ENCODE results near the gene CELSR2. TPM values are rescaled to one million over a fixed set of nuclear protein-coding genes. Genes with fewer than 3 reads are reported as not detected.

CELSR2 gene
- total RNA-seq, 1 experiment from 2014 or later: 4.2 TPM

DNA sequence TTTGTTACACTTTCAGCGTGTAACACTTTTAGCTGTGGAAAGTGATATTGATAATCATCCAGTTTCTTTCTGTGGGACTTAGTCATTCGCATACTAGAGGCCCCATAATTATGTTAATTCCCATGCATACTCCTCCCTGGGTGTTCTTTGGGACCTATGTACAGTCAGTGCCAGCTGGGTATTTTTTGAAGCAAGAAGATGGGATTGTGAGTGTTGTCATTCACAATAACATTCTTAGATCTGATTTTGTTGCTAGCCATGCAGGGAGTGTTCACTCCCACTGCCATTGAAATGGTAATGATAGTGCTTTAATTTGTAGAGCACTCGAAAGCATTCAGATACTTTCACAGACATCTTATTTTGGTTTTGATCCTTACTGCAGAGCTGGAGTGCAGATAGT is 24.0 kb upstream of the CELSR2 start:
- in situ Hi-C loops (cut with HindIII; ENCODE audit: low sequenced_read_pairs): no loop called here
- no peak for DNase-seq (ENCODE audit: low spot score)

DNA sequence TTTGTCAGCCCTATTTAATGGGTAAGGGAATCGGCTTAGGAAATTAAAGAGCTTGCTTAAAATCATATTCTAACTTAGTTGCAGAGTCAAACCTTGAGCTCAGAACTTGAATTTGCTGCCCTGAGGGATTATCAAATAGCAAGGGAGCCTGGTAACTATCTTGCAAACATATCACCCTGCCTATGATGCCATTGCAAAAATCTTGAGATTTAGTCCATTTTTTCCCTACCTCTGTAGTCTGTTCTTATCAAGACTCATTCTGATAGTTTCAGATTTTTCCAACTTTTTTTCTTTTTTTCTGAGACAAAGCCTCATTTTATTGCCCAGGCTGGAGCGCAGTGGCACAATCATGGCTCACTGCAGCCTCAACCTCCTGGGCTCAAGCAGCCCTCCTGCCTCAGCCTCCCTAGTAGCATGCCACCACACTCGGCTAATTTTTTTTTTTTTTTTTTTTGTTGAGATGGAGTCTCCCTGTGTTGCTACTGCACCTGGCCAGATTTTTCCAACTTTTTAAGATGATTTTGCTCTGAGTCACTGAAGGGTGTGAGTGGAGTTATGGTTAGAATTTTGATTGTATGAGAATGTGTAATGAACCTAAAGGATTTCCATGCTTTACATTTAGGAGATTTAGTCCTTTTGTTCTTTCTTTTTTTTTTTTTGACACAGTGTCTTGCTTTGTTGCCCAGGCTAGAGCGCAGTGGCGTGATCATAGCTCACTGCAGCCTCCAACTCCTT is 23.5 kb upstream of the CELSR2 start:
- in situ Hi-C loops (cut with HindIII; ENCODE audit: low sequenced_read_pairs): no loop called here
- no peak for DNase-seq (ENCODE audit: low spot score)

DNA sequence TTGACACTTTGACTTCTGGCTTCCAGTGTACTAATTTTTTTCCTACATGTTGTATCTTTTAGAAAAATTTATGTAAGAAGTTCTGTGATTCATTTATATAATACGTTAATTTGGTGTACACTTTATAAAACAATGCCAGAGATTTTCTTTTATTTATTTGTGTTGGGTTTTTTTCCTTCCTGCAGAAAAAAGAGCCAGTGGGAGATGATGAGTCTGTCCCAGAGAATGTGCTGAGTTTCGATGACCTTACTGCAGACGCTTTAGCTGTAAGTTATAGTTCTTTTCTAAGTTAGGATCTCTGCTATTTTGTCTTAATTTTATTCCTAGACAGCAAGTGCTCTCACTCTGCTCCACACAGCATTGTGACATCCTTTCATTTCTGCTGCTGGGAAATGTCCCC is 21.2 kb upstream of the CELSR2 start:
- DNase-seq (ENCODE audit: low spot score): no peak
- in situ Hi-C loops (cut with HindIII; ENCODE audit: low sequenced_read_pairs): no loop called here

DNA sequence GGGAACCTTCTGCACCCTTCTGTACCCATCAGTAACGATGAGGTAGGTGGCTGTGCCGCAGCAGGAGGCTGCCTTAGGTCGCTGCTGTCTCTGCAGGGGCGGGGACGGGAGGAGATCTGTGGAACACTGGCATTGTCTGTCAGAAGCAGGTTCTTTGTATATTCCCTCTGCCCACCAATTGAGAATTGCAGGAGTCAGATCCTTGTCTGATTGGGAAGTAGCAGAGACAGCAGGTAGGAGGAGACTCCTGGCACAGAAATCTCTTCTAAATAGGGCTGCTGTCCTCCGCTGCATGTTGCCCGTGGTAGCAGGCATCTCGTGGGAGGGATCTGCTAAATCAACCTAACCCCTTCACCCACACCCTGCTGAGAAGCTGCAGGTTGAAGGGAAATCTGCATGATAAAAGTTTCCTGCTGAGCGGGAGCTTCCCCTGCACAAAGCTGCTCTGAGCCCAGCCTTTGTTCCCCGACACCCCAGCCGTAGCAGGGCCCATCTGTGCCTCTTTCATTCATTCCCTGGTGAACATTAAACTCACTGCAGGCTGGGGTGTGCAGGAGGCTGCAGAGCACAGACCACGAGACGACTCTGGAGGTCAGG is 19.7 kb upstream of the CELSR2 start:
- DNase-seq (ENCODE audit: low spot score): no peak

DNA sequence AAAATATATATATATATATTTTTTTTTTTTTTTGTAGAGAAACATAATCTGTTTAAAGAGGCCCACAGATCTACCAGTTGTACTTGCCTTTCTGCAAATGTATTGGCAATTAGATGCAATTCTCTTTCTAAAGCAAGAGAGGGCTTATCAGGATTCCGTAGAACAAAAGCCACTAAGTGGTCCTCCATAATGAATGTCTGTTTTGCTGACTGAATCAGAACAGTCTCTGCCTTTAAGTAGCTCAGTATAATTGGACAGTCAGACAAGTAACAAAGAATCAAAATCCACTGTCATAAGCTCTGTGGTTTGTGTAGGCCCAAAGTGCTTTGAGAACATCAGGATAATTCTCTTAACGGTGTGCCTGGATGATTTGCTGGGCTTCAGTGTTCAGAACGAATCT is 18.3 kb upstream of the CELSR2 start:
- in situ Hi-C loops (cut with HindIII; ENCODE audit: low sequenced_read_pairs): no loop called here

More for the DNA sequence above, 19.7 kb upstream of the CELSR2 start:
- in situ Hi-C loops (cut with HindIII; ENCODE audit: low sequenced_read_pairs): no loop called here

DNA sequence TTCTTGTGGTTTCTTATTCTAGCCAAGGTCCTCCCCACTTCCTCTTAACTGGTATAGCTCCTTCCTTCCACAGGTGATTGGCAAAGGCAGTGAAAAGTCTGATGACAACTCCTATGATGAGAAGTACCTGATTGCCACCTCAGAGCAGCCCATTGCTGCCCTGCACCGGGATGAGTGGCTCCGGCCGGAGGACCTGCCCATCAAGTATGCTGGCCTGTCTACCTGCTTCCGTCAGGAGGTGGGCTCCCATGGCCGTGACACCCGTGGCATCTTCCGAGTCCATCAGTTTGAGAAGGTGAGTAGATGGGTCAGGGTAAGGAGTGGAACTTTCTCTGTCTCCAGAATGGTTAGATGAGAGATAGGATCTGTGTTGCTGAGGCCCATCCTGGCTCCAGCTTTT is 14.2 kb upstream of the CELSR2 start:
- DNase-seq (ENCODE audit: low spot score): no peak
- in situ Hi-C loops (cut with HindIII; ENCODE audit: low sequenced_read_pairs): no loop called here

More for the DNA sequence above, 18.3 kb upstream of the CELSR2 start:
- DNase-seq (ENCODE audit: low spot score): no peak

DNA sequence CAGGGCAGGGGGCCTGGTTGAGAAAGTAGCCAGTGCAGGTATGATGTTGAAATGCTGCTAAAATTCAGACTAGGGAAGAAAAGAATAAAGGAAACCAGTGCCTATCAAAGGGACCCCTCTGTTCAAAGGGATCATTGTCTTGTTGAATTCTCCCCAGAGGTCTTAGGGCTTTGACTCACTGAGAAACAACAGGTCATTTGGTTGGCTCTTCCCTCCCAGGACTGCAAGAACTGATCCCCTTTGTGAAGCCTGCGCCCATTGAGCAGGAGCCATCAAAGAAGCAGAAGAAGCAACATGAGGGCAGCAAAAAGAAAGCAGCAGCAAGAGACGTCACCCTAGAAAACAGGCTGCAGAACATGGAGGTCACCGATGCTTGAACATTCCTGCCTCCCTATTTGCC is 11.8 kb upstream of the CELSR2 start:
- in situ Hi-C loops (cut with HindIII; ENCODE audit: low sequenced_read_pairs): no loop called here
- no peak for DNase-seq (ENCODE audit: low spot score)

DNA sequence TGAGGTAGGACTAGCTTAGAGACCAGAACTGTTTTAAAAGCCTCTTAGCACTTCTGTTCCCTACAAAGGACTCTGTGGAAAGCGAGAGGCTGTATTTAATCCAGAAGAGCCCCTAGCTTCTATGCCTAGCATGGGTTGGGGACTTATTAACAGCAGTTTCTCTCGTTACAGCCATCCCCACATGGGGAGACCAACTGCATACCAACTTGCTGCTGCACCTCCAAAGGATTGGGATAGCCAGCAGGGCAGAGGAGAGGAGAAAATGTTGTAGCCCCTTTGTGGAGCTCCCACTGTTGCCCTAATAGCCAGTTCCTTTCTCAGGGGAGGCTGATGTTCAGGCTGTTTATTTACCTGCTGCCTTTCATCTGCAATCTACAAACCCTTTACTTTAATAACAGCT is 11.0 kb upstream of the CELSR2 start:
- in situ Hi-C loops (cut with HindIII; ENCODE audit: low sequenced_read_pairs): no loop called here
- no peak for DNase-seq (ENCODE audit: low spot score)

DNA sequence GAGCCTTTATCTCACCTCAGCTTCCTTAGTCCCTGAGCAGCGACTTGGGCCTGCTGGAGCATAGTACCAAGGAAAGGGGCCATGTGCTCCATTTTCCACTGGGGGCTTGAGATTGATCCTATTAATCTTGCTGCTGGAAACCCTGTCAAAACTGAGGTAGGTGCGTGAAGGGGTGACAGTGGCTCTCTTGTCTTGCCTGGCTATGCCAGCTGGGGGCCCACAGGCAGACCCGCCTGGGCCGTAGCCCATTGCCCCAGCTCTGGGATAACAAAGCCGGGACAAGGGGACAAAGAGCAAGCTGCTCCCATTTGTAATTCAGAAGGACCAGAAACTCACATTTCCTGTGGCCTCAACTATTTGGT is 10.3 kb upstream of the CELSR2 start:
- in situ Hi-C loops (cut with HindIII; ENCODE audit: low sequenced_read_pairs): no loop called here

DNA sequence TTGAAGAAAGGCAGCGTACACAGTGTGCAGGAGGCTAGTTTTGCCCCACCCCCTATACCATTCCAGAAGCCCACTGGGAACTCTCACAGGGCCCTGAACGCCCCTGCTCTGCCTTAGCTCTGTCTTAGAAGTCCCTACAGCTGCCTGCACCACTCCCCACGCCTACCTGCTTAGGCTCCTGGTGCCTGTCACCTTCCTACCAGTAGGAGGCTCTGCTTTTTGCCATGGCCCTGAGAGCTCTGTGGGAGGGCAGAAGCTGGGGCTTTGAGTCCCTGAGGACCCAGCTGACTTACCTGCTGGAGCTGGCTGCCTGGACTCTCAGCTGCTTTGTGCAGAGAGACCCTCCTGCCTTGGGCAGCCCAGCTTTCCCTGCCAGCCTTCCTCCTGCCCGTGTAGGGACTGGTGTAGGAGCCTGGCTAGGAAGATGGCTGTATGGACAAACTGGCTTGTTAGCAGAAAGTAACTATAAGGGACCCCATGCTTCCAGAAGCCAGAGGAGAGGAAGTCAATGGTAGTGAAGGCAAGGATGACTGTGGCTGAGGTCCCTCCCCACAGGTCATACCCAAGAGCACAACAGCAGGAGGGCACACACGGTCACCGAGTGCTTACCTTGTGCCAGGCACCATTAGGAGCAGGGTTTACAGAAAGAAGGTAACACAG is 9.8 kb upstream of the CELSR2 start:
- DNase-seq (ENCODE audit: low spot score): peak; percentile 43

More for the DNA sequence above, 10.3 kb upstream of the CELSR2 start:
- no peak for DNase-seq (ENCODE audit: low spot score)

DNA sequence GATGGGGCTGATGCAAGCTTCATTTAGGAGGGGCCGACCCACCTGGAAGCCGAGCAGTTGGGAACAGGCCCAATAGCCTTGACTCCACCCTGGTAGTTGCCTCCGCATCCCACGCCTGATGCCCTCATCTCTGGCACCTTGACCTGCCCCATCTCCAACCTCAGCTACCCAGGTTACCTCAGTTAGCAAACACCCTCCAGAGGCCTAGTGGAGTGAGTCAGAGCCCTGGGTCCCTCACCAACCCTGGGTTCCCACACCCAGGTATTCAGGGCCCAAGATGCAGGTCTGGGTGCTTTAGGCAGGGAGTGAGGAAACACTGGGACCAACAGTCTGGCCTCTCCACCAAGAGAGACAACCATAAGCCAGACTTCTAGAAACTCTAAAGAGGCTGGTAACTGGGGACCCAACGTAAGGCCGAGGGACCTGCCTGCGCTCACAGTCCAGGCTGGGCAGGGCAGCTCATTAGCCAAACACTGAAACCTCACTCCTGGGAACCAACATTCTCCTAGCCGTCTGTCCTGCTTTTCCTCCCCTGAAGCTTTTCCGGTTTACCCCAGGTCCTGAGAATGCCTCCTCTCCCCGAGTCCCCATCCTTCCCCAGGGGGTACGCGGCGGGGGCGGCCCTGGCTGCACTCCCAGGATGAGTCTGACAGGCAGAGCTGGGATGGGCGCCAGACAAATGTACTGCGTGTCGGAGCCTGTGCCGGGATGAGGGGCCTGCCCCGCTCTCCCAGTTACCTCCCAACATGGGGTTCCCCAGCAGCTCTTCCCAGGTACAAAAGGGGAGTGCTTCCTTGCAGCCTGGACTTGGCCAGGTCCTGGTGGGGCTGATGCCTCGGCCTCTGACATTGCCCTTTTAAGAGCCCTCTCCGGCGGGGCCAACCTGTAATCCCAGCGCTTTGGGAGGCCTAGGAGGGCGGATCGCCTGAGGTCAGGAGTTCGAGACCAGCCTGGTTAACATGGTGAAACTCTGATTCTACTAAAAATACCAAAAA is 8.9 kb upstream of the CELSR2 start:
- peak; percentile 63 for DNase-seq (ENCODE audit: low spot score)

More for the DNA sequence above, 9.8 kb upstream of the CELSR2 start:
- in situ Hi-C loops (cut with HindIII; ENCODE audit: low sequenced_read_pairs): no loop called here

DNA sequence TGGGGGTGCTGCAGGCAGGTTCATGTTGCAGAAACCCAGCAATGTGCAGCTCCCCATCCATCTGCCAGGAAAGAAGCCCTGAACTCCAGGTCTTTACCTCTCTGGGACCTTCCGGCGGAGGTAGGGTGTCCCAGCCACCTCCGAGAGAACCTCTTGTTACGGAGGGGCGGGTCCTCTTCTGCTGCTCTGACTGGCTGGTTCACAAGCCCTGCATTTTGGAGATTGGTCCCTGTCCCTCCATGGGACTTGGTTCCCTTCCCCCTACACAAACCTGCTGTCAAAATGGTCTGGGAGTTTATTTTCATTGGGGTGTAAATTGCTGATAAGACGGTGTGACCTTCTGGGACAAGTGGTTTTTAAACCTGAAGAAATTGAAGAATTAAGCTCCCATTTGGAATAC is 8.0 kb upstream of the CELSR2 start:
- DNase-seq (ENCODE audit: low spot score): peak; percentile 44
- in situ Hi-C loops (cut with HindIII; ENCODE audit: low sequenced_read_pairs): no loop called here

More for the DNA sequence above, 8.9 kb upstream of the CELSR2 start:
- in situ Hi-C loops (cut with HindIII; ENCODE audit: low sequenced_read_pairs): no loop called here

DNA sequence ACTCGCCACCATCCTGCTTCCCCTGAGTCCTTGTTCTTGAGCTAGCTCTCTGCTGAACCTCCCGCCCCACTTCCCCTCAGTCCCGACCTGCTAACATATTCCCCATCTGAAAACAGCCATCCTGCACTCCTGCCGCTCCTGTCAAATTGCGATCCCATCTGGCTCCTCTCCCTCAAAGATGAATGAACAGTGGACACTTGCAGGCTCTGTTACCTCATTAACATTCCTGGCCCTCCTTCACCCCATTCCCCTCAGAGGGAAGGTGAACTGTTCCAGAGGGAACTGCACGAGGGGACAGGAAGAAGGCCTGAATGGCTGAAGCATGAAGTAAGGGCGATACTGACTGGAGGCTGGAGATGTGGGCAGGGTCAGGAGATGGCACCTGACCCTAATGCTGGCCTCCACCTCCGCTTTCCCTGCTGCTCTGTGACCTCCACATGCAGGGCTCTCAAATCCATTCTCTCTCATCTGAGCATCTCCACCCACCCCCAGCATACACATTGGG is 7.4 kb upstream of the CELSR2 start:
- in situ Hi-C loops (cut with HindIII; ENCODE audit: low sequenced_read_pairs): no loop called here
- DNase-seq (ENCODE audit: low spot score): peak; percentile 77

DNA sequence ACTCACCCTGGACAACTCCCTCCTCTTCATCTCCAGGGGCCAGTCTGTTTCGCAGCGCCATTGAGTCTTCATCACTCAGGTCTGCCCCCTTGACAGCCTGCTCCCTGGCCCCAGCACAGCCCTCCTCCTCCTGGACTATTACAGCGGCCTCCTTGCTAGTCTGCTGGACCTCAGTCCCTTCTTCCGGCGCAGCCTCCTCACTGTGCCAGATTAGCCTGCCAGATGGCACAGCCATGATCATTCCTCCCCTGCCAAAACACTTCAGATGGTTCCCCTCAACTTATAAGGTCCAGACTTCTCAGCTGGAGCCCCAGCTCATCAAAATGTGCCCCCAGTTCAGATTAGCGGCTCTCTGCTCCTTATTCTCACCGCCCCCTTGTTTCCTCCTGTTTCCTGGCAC is 7.0 kb upstream of the CELSR2 start:
- peak; percentile 92 for DNase-seq (ENCODE audit: low spot score)
- in situ Hi-C loops (cut with HindIII; ENCODE audit: low sequenced_read_pairs): no loop called here

DNA sequence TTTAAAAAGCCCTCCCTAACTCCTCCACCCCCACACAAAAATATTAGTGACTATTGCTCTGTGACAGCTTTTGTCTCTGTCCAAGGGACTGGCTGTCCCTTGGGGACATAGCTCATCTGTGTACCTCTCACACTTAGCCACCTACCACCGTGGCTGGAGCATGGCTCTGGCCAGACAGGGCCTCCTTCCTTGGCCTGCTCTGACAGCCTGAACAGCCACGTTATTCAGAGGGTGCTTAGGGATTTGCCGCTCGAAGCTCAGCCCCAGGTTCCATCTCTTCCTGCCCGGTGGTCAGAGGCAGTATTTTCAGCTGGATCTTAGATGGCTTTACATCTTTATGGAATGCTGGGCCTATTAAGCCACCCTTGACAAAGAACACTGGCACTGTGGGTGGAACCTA is 6.1 kb upstream of the CELSR2 start:
- in situ Hi-C loops (cut with HindIII; ENCODE audit: low sequenced_read_pairs): no loop called here
- DNase-seq (ENCODE audit: low spot score): no peak

DNA sequence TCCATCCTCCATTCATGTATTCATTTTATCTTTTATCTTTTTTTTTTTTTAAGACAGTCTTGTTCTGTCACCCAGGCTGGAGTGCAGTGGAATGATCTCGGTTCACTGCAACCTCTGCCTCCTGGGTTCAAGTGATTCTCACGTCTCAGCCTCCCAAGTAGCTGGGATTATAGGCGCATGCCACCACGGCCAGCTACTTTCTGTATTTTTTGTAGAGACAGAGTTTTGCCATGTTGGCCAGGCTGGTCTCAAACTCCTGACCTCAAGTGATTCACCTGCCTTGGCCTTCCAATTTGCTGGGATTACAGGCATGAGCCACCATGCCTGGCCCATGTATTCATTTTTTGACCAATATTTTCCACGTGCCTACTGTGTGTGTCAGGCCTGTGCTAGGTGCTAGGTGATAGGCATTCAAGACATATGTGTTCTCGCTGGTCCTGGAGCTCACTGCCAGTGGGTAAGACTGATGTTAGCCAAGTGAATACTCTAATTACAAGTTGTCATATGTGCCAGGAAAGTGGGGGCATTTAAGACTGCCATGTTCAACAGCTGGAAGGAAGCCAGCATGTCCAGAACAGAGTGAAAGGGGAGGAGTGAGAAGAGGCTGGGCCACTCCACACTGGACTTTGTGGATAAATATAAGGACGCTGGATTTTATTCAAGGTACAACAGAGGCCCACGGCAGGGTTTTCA is 5.3 kb upstream of the CELSR2 start:
- in situ Hi-C loops (cut with HindIII; ENCODE audit: low sequenced_read_pairs): no loop called here
- DNase-seq (ENCODE audit: low spot score): no peak

DNA sequence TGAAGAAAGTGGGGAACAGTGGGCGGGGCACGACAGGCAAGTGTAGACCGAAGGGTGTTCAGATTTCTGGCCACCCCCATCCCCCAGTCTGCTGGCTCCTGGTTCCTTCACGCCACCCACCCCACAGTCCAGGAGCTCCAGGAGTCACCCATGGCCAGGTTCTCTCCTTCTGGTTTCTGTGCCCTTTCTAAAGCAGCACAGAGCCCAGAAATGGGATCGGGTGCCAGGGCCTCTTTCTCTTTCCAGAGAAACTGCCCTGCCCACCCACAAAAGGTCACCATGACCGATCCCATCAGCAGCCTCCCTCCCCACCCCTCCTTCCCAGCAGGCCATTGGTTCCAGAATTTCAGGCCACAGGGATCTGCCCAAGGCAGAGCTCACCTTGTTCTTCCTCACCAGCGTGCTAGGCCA is 3.2 kb upstream of the CELSR2 start:
- DNase-seq (ENCODE audit: low spot score): no peak
- in situ Hi-C loops (cut with HindIII; ENCODE audit: low sequenced_read_pairs): no loop called here

Data from G401 (cell line).